Right atrium auricular region (tissue), 2 donors: Measurements from ENCODE around the gene NAA20. TPM values are rescaled to one million over a fixed set of nuclear protein-coding genes. Genes with fewer than 3 reads are reported as not detected.

Source experiments
- DNase-seq: peaks from one replicate; pipeline ENCODE4 v3.0.0-alpha.2; 2019; ENCODE audit warnings: low spot score
- H3K27ac ChIP-seq, 2 donors: fragments of 200-600 bp; sonication (generic); 1 replicate in 1 of 2; 2 replicates in 1 of 2; pipeline ENCODE4 v1.5.1; 2016 to 2019
- H3K27me3 ChIP-seq, 2 donors: fragments of 200-600 bp; sonication (generic); one replicate each; pipeline versions ENCODE4 v1.5.1 to v1.6.0; 2017 to 2019
- H3K36me3 ChIP-seq: fragments of 200-600 bp; sonication (generic); one replicate; pipeline ENCODE4 v1.5.1; 2016
- H3K4me1 ChIP-seq, 2 donors: fragments of 200-600 bp; sonication (generic); one replicate each; pipeline versions ENCODE4 v1.5.1 to v1.6.0; 2017 to 2019
- H3K4me3 ChIP-seq, 2 donors: fragments of 200-600 bp; sonication (generic); 1 replicate in 1 of 2; 2 replicates in 1 of 2; pipeline ENCODE4 v1.5.1; 2017 to 2019; ENCODE audit warnings: mild to moderate bottlenecking in 1 of 2, moderate library complexity in 1 of 2
- H3K9me3 ChIP-seq, 2 donors: fragments of 200-600 bp; sonication (generic); one replicate each; pipeline ENCODE4 v1.5.1; 2019
- total RNA-seq, 2 donors: library from RNA; depleted of rRNA; stranded (reverse); fragments of >200 nt; gene quantifications; one replicate each; pipeline ENCODE4 v1.1.0, GENCODE V29; 2016
- TF ChIP-seq, protein P1 (sequence below), 2 donors: fragments of 200-600 bp; sonication (generic); IDR thresholded peaks; one replicate each; pipeline ENCODE4 v1.5.1; 2019; ENCODE audit warnings: antibody characterized with exemption in 2 of 2

Gene NAA20
- total RNA-seq, 2 donors from 2014 or later: 32.2 to 33.8 TPM

GRCh38 chr20:19978511-19979210, 38.5 kb upstream of the NAA20 start:
- TF ChIP-seq, protein P1, sequence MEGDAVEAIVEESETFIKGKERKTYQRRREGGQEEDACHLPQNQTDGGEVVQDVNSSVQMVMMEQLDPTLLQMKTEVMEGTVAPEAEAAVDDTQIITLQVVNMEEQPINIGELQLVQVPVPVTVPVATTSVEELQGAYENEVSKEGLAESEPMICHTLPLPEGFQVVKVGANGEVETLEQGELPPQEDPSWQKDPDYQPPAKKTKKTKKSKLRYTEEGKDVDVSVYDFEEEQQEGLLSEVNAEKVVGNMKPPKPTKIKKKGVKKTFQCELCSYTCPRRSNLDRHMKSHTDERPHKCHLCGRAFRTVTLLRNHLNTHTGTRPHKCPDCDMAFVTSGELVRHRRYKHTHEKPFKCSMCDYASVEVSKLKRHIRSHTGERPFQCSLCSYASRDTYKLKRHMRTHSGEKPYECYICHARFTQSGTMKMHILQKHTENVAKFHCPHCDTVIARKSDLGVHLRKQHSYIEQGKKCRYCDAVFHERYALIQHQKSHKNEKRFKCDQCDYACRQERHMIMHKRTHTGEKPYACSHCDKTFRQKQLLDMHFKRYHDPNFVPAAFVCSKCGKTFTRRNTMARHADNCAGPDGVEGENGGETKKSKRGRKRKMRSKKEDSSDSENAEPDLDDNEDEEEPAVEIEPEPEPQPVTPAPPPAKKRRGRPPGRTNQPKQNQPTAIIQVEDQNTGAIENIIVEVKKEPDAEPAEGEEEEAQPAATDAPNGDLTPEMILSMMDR (IDR thresholded peaks at IDR 0.05): no peak
- Histone ChIP-seq H3K27me3 (no peaks in the 10 kb centered on the region), H3K4me3 (peak overlapping the region in 1 of 2 donors; percentile 11), H3K27ac (peak overlapping the region; percentile 90 to 95), H3K4me1 (peaks cover 0 to 95% of the 10 kb centered on the region in 2 donors), H3K36me3 (peaks cover 4% of the 10 kb centered on the region), H3K9me3 (no peaks in the 10 kb centered on the region)
- no peak for DNase-seq

DNA sequence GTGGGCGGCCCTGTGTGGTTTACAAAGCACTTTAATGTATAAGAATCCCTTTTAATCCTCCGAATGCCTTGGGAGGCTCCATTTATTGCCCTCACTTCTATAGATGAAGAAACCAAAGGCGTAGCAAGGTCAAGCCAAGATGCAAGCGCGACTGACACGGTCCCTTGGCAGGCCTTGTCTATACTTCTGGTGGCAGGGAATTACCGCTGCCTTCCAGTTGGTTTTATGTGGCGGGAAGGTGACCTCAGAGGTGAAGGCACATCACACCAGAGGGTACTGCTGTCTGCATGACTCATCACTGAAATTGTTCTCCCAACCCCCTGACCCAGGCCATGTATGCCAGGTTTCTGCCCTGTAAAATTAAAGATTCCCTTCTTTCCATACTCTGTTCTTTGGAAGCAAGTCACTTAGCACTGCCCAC, 36.1 kb upstream of the NAA20 start:
- Histone ChIP-seq H3K27ac (peak overlapping the region; percentile 90 to 95), H3K4me3 (no peak overlapping the region), H3K36me3 (peaks cover 4% of the 10 kb centered on the region), H3K4me1 (peaks cover 0 to 84% of the 10 kb centered on the region in 2 donors), H3K9me3 (no peaks in the 10 kb centered on the region), H3K27me3 (no peaks in the 10 kb centered on the region)
- no peak for DNase-seq
- TF ChIP-seq, protein P1 (IDR thresholded peaks at IDR 0.05): no peak

GRCh38 chr20:19986419-19986818, 30.7 kb upstream of the NAA20 start:
- Histone ChIP-seq H3K9me3 (no peaks in the 10 kb centered on the region), H3K27ac (peak overlapping the region; percentile 56 to 59), H3K4me1 (peaks cover 0 to 75% of the 10 kb centered on the region in 2 donors), H3K27me3 (no peaks in the 10 kb centered on the region), H3K36me3 (peaks cover 11% of the 10 kb centered on the region), H3K4me3 (no peak overlapping the region)
- DNase-seq: no peak
- TF ChIP-seq, protein P1 (IDR thresholded peaks at IDR 0.05): no peak

DNA sequence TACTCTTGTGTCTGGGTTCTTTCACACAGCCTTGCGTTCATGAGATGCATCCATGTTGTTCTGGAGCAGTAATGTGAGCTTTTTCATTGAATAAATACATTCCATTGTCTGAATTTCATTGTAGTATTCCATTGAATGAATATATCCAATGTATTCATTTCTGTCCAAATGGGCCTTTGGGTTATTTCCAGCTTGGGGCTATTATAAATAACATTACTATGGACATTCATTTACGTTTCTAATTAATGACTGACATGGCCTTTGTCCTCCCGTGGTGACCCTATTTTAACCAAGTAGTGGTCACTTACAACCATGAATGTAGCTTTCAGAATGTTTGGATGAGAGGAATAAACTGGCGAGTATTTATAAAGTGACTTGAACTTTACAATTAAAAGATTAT, 30.1 kb upstream of the NAA20 start:
- Histone ChIP-seq H3K36me3 (peaks cover 11% of the 10 kb centered on the region), H3K9me3 (no peaks in the 10 kb centered on the region), H3K4me3 (no peak overlapping the region), H3K27me3 (no peaks in the 10 kb centered on the region), H3K27ac (peak overlapping the region in 1 of 2 donors; percentile 44), H3K4me1 (peaks cover 0 to 70% of the 10 kb centered on the region in 2 donors)
- DNase-seq: no peak
- TF ChIP-seq, protein P1 (IDR thresholded peaks at IDR 0.05): no peak

DNA sequence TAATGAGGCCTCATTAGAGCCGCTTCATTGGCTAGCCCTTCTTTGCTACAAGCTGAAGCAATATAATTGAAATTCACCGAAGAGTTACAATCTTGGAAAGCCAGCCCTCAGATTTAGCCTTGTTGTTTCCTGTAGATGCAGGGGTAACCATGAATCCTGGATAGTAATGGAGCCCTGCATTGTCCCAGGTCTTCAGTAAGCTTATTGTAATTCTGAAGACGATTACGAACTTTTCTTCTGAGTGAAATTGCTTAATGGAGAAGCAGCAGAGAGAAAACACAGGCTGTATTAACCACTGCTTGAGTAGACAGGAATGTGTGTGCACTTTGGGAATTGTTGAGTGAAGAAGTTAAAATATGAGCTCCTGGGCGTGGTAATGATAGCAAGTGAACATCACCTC, 26.3 kb upstream of the NAA20 start:
- no peak overlapping the region for H3K27ac ChIP-seq
- TF ChIP-seq, protein P1 (IDR thresholded peaks at IDR 0.05): no peak
- H3K27me3 ChIP-seq: no peaks in the 10 kb centered on the region
- DNase-seq: no peak
- H3K4me3 ChIP-seq: no peak overlapping the region
- peaks cover 21% of the 10 kb centered on the region for H3K36me3 ChIP-seq
- peaks cover 0 to 79% of the 10 kb centered on the region in 2 donors for H3K4me1 ChIP-seq
- no peaks in the 10 kb centered on the region for H3K9me3 ChIP-seq

DNA sequence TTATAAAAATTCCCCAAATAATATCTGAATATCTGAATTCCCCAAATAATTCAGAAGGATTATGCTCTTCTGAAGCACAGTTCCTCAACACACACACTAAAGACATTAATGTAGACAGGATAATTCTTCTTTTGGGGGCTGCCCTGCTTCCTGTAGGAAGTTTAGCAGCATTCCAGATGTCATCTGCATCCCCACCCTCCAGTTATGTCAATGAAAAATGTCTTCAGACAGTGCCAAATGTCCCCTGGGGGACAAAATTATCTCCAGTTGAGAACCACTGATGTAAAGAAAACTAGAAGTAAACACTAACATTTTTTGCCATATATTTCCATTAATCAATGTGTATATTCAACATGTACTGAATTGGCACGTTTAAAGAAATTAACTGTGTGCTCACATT, 25.9 kb upstream of the NAA20 start:
- Histone ChIP-seq H3K9me3 (no peaks in the 10 kb centered on the region), H3K27me3 (no peaks in the 10 kb centered on the region), H3K36me3 (peaks cover 22% of the 10 kb centered on the region), H3K27ac (no peak overlapping the region), H3K4me1 (peaks cover 0 to 78% of the 10 kb centered on the region in 2 donors), H3K4me3 (no peak overlapping the region)
- DNase-seq: no peak
- TF ChIP-seq, protein P1 (IDR thresholded peaks at IDR 0.05): no peak
